NK-92 (cell line): ENCODE results near the gene SMTN.
"Not testable (repeated sequence)": the region's sequence is repeated elsewhere in the genome, so short reads cannot be mapped to it uniquely, and the experiment has no call there.

Experiments used
- DNase-seq: peaks from one replicate; lab custom pipeline; 2025; ENCODE audit not compliant: unreplicated experiment; lab: John Stamatoyannopoulos, UW

The SMTN gene

DNA sequence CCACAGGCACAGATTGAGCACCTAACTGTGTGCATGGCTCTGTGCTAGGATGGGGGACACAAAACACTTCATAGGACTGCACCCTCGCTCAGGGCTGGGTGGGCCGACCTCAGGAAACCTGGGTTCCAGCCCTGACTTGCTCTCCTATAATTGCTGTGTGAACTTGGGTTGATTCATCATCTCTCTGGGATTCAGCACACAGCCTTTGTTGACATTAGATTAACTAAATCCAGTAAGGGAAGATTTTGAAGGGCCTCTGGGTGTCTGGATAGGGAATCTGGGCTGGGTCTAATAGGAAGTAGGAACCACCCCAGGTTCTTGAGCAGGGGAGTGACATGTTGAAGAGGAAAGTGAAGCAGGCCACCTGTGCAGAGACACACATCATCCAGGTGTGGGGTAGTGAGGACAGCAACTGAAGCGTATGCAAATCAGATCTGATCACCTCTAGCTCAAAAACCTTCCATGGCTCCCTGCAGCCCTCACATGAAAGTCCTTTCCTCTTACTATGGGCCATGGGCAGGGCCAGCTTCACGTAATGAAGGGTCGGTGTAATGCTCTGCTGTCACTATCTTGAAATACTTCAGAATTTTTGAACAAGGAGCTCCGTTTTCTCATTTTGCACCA lies 11.3 kb upstream of the SMTN start:
- DNase-seq, result not testable (repeated sequence)

DNA sequence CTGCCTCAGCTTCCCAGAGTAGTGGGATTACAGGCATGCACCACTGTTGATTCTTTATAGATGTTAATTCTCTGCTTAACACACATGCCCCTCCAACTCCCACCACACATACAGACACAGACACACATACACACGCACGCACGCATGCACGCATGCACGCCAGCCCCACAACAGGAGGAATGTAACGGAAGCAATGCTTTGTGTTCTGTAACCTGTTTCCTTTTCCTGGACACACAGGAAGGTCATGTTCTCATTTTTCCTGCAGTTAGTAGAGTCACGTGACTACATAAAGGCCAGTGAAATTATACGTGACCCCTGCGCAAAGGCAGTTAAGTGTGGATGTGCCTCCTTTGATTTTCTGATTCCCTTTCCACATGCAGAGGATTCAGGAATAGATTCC lies 8.0 kb upstream of the SMTN start:
- not testable (repeated sequence) for DNase-seq

DNA sequence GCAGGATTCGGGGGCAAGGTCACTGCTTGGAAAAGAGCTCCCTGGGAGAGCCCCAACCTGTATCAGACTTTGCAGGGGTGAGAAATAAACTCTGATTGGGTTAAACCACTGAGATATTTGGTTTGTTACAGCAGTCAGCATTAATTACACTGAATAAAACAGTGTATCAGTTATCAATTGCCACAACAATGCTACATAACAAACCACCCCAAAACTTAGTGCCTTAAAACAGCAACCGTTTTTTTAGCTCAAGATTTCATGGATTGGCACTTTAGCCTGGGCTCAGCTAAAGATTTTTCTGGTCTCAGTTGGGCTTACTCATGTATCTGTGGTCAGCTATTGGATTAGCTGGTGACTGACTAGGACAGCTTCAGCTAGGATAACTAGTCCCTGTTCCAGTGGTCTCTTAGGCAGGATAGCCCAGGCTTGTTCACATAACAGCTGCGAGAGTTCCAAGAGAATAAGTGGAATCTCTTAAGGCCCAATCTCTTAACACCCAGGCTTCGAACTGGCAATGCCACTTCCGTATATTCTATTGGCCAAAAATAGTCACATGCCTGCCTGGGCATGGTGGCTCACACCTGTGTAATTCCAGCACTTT lies 7.5 kb upstream of the SMTN start:
- DNase-seq, result not testable (repeated sequence)

DNA sequence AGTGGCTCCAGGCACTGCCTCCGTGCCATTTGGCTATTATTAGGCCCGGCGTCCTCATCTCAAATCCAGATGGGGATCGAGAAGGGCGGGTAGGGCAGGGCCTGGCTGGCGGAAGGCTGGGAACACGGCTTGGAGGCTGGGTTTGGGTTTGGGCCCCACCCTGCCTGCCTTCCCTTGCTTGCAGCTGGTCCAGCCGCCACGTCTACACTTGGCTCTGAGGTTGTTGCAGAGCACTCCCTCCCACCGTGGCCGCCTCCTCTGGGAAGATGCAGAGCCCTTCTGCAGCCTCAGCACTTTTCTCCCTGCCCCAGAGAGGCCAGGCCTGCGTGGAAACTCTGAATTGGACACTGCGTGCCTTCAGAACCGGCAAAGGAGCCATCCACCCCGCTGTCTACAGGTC lies 5.2 kb upstream of the SMTN start:
- DNase-seq, result no peak

DNA sequence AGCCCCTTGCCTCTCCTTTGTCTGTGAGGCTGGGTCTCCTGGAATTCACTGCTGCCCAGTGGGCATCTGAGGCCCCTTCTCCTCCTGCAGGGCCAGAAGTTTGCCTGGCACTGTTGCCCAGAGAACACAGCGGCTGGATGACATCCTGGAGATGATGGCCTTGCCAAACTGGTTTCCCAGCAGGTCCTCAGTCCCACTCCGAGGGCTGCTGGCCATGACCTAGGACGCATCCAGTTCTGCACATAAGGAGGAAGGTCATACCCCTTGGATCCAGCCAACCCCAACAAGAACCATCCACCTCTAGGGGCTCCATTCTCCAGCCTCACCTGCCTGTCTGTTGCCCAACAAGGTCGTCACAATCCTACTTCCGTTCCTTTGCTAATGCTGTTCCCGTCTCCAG lies 3.4 kb upstream of the SMTN start:
- DNase-seq, result no peak

DNA sequence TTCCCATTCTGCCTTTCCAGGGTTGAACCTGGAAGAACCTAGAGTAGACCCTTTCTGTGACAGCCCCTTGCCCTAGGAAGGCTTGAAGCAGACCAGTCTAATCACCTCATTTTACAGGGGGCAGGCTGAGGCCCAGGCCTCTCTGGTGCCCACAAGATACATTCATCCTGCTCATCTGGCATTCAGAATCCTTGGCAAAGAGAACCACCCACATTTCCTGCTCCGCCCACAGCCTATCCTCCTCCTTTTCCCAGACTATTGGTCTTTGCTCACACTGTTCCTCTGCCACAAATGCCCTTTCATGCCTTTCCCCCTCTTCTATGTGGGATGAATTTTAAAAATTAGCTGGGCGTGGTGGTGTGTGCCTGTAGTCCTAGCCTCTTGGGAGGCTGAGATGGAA lies 2.7 kb upstream of the SMTN start:
- DNase-seq, result not testable (repeated sequence)

DNA sequence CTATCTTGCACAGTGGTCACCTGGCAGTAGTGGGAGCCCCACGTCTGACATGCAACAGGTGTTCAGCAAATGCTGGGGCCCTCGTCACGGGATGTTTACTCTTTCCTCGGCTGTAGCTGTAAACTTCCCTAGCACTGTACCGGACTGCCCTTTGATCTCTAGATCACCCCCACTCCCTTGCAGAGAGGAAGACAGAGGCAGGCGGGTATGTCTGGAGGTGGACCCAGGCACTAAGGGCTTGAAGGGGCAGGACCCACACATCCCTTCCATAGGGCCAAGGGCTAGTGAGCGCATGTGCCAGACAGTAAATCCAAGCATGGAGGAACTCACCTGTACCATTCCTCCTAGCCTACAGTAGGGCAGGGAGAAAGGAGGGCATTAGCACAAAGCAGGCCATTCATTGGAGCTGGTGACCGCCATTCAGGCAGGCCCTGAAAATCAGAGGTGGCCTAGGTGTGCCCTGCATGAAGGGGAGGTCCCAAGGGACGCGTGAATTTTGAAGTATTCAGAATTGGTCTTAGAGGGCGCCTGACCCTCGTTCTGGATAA lies 1.9 kb upstream of the SMTN start:
- no peak for DNase-seq

DNA sequence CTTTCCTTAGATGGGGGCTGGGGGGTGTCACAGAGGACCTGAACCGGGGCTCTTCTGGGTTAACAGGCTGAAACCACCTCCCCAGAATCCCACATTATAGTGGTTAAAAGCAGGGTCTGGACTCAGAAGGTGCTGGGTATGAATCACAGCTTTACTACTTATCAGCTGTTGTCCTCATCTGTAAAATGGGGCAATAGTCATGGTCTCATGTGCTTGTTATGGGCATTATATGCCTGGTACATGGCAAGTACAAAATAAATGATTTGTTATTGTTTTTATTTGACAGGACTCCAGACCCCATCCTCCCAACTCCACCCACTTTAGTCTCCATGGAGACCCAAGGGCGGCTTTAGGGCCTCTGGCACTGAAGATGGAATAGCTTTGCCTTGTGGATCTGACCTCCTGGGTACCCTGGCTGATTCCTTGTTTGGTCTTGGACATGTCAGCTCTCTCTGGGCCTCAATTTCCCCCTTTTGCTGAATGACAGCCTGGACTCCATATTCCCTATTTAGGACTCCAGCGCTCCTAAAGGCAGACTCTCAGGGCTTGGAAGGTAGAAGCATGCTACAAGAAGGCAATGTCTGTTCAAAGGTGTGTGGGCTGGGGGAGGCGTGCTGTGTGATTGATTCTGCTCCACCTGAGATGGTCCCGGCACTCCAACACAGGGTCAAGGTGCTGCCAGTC lies 812 bp upstream of the SMTN start:
- DNase-seq, result no peak

DNA sequence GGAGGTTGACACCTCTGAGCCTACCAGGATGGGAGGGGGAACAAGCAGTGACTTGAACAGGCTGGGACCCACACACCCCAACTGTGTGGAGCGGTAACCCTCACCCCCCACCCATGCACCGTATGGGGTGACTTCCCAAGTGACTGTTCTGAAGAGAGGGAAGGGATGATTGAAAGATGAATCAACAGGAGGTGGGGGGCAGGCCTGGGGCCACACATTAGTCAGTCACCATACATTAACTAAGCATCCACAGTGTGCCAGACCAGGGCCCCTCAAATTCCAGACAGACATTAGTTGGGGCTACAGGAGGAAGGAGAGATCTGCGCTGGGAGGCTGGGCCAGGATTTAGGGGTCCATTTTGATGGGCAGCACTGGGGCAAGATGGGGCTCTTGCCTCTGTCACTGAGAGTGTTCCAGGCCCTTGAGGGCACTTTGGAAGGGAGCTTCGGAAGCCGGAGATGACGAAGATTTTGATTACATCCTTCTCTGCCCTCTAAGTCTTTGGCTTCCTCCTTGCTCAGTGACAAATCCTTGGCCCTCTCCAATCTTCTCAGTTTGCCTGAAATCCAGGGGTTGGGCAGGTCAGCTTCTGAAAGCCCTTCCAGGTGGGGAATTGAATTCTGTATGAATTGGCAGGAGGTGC lies 966 bp downstream of the SMTN start:
- DNase-seq, result no peak

DNA sequence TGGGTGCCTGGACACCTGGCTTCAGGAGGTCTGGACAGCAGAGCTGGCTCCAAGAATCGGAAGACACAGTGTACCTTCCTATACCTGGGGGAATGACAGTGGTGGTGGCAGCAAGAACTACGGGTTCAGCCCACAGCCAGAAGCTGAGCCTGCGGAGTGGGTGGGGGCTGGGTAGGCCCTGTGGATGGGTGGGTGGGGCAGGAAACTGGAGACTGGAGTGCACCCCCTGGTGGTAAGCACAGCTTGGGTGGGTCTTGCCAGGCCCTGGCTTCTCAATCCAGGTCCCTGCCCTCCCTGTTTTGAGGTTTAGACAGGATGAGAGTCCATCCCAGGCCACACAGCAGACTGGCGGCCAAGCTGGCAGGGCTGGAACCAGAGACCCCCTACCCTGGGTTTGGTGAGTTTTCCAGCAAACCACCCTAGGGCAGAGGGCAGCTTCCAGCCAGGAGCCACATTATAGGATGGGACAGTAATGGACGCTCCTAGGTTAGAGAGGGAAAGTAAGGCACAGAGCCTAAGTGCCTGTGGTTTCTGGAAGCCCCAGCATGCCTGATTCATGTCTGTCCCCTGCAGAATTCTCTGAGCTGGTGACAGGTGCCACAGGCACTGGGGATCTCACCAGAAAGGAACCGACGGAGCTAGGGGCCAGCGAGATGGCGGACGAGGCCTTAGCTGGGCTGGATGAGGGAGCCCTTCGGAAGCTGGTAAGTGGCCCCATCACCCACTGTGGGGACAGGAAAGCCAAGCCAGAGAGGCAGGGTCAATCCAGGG lies 1.7 kb downstream of the SMTN start:
- DNase-seq, result no peak

DNA sequence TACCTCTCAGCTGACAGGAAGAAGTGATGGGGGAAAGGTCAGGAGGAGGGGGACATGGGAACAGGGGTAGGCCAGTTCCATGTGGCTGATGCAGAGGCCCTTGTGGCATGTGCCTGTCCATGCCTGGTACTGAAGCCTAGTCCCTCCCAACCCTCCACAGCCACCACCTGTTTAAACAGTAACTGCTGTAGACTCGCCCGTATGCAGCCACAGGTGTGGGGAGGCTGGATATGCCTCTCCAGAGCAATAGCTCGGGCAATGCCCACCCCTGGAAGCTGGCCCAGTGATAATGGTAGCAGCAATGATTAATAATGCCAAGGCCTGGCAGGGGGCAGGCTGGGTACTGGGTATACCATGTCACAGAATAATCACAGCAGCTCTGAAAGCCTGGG lies 2.3 kb downstream of the SMTN start:
- DNase-seq, result no peak

DNA sequence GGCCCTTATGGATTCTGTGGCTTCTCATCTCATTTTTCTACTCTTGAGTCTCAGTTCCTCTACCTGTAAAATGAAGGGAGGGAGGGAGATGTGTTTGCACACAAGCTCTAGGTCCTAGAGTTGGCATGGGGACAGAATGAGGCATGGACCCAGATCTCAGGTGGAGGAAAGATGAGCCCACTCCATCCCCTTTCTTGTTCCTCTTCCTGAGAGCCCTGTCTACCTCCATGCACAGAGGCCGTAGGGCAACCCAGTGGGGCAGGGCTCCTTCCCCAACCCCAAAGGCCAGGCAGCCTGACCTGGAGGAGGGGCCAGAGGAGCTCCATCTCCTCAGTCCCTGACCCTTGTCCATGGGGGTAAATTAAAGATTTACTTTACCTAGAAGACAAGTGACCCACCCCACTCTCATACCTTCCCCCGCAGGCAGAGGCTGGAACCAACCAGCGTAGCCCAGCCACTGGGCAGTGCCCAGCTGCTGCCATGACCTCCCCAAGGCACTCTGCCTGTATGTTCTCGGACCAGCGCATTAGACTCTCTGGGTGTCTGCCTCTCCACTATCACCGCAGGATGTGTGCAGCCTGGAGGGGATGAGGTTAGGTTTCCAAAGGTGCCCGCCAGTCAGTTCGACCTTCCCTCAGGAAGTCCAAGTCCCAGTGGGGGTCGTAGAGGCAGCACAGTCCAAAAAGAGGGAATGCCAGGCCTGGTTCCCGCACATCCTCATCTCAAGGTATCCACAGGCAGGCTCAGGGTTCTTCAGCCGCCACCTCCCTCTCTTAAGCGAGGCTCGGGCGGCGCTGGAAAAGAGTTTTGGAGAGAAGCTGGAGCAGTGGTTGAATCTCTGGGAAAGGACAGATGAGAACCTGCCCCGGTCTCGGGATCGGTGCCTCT lies 3.0 kb downstream of the SMTN start:
- no peak for DNase-seq

DNA sequence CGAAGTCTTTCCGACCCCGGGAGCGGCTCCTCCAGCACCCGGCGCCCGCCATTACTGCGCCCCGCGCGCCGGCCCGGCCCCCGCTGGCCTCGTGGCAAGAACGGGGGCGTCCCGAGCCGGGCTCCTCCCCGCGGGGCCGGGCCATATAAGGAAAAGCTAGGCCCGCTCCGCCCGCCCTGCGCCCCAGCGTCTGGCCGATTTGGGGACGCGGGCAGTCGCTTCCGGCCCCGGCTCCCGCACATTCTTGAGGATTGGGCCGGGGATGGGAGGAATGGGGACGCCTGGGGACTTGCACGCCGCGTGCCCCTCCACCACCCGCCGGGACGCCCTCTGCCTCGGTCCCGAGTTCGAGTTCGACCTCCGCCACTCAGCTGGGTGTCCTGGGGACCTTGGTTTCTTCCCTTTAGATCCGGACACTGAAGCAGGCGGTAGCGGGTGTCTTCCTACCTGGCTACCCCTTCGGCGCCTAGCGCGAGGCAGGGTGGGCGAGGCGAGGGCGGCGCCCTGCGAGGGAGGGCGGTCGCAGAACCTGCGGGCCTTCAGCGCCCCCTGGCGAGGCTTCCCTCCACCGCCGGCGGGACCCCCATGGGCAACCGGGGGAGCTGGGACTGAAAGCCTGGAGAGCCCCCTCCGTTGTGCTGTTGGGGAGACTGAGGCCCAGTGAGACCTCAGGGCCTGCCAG lies 3.8 kb downstream of the SMTN start:
- no peak for DNase-seq

DNA sequence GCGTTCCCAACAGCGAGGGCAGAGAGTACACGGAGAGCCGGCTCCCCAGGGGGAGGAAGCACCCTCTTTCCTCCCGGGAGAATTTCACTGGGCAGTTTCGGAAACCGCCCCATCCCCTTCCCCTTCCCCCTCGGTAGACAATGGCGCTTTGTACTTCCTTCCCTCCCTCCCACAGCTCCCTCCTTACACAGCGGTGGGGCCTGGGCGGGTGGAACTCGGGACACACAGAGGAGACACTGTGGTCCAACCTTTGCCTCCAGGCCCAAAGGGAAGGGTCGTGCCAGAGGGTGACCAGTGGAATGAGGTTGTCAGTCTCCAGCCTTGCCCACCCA lies 4.3 kb downstream of the SMTN start:
- DNase-seq, result no peak

DNA sequence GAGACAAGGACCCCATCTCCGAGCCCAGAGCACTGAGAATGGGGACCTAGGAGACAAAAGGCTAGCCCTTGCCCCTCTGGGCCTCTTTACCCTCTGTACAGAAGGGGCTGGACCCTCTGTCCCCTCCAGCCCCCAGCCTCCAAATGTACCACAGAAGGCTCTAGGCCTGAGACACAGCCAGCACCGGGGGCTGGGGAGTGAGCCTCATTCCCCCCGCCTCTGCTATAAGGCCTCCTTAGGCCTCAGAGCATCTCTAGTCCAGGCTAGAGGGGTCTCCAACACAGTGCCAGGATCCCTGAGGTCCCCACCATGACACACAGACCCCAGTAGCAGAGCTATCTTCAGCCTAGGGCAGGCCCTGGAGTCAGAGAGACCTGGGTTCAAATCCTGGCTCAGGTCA lies 4.8 kb downstream of the SMTN start:
- no peak for DNase-seq

DNA sequence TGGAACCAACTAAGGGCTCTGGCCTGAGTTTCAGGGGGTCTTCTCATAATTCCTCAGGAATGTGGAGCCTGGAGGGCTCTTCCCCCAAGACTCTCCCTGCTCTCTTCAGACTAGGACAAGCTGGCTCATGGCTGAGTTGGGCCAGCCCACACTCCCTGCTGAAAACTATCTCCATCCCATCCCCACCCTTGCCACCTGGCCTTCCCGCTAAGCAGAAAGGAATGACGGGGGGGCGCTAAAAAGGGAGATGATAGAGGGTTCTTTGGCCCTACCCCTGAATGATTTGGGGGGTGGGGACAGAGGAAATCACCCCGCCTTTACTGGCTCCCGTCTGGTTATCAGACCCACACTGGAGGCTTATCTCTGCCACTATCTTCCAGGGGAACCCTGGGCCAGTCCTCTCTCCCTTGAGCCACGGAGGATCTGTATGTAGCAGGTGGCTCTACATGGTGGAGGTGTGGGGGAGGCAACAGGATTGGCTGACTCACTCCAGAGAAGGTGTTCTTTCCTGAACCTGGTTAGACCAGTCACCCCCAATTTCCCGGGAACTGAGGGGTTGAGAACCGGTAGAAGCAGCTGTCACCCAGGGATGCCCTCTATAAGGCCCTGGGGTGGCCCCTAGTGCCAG lies 5.7 kb downstream of the SMTN start:
- no peak for DNase-seq

DNA sequence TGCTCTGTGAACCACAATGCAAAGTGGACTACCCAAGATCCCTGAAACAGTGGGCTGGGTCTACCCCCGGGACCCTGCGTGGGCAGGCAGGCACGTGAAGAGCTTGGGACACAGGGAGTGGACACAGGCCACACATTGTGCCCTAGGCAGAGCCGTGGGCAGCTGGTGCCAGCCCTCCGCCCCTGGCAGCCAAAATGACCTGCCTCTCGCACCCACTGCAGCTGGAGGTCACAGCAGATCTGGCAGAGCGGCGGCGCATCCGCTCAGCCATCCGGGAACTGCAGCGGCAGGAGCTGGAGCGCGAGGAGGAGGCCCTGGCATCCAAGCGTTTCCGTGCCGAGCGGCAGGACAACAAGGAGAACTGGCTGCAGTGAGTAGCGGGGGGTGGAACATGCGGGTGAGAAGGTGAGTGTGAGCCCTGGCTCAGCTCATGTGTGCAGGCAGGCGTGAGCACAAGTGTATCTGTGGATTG lies 6.7 kb downstream of the SMTN start:
- DNase-seq, result no peak

DNA sequence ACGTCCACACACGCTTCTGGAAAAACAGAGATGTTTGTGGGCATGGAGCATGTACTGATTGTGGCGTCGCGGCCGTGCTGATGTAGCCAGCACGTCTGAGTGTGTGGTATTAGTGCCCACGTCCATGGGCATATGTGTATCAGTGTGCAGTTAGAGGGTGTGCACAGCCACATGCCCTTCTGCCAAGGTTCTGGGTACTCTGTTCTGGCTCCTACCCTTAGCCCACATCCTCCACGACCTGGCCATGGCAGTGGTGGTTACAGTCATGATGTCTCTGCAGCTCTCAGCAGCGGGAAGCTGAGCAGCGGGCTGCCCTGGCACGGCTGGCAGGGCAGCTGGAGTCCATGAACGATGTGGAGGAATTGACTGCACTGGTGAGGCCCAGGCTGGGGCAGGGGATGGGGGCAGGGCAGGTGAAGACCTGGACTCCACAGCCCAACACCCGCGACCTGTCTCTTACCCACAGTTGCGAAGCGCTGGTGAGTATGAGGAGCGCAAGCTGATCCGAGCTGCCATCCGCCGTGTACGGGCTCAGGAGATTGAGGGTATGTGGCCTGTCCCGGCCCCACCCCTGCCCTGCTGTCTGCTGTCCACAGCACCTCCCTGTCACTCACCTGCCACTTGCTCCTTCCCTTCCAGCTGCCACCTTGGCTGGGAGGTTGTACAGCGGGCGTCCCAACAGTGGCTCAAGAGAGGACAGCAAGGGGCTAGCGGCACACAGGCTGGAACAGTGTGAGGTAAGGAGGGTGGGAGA lies 7.3 kb downstream of the SMTN start:
- DNase-seq, result no peak
